Measurements from ENCODE around the gene B3GNT9.

B3GNT9 gene

DNA sequence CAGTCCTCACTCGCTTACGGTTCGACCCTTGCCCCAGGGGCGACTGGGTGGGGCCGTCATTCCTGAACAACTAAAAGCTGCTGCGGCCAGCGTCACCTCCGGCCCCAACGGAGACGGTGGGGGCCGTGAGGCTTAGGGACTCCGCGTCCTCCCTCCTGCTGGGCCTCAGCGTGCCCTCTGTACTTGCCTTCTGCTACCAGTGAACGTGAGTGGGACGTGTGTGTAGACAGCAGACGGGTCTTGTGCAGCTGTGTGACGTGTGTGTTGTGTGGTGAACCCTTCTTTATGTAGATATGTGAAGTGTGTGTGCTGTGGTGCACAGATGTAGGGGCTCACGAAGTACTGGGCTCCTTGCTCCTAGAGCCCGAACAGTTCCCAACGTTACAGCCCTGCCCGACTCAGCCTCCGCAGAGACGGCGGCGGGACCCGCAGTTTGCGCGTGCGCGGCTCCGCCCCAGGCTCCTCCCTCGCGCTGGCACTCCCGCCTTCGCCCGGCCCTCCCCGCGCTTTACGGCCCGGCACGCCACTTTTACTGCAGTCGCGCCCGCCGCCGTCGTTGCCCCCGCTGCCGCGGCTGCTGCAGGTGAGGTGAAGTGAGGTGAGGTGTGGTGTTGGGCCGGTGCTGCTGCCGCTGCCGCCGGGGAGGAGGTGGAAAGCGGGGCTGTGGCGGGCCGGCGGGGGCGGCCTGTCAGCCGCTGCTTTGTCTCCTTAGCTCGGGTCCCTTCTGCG, 41.2 kb downstream of the B3GNT9 start, which contains the start of gene PHAF1:
Gene PHAF1 (plus strand): TSS at position 535 of the 729 bp plus-strand sequence. CDS start 235 bp downstream, outside the sequence.
- DNase-seq = peak; percentile 86

DNA sequence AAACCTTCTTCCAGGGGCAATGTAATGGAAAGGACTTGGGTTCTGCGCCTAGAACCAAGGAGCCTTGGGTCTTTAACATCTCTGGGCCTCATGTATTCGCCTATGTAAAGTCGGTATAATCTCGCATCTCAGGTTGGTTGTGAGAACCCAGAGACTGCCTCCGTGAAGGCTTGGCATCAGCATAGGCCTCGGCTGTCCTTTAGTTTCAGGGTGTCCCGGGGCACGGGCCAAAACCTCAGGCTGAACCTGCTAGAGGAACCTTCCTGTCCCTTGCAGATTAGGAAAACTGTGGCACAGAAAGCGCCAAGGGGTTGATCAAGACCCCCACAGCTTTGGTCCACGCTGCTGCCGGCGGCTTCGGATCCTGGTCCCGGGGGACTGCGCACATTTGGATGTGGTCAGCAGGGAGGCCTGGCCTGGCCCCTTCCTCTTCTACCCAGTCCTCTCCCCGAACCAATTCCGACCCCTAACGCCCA, 41.8 kb downstream of the B3GNT9 start:
- DNase-seq = no peak

DNA sequence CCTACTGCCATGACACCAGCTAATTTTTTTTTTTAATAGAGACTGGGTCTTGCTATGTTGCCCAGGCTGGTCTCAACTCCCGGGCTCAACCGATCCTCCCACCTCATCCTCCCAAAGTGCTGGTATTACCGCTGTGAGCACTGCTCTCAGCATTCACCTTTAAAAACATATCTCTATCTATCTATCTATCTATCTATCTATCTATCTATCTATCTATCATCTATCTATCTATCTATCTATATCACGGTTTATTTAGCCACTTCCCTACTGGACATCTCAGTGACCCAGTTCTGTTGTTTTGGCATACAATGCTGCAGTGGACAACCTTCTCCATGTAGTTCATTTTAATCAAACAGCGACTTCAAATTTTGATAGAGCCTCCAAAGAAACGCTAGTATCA, 42.3 kb downstream of the B3GNT9 start:
- no peak for DNase-seq

DNA sequence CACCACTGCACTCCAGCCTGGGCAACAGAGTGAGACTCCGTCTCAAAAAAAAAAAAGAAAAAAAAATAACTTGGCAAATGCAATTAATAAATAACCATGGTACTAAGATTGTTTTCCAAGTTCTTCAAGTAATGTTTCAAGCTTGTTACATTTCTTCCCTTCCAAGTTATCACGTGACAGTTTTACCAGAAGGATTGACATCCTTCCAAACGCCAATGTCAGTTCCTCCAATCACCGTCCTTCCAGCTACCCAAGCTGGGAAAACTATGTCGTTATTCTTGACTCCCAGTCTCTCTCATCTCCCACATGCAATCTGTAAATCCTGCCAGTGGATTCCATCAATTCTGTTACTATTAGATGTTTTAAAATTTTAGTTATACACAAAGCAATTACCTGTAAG, 44.9 kb downstream of the B3GNT9 start:
- peak; percentile 15 for DNase-seq

DNA sequence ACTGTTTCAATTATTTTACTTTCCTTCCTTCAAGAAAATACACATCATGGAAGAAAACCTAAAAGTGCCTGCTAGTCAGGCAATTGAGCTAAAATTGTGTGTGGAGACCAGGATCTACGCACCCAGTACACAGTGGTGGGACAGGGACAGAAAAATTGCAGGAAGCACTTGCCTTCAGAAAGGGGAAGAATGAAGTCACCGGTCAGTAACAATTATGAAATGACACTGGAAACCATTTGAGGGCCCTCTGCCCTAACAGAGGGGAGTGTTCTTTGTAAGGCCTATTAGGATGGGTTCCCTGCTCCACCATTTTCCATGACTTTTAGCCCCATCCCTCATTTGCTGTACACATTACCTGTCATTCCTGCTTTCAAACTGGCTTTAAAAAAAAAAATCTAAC, 45.6 kb downstream of the B3GNT9 start:
- no peak for DNase-seq

DNA sequence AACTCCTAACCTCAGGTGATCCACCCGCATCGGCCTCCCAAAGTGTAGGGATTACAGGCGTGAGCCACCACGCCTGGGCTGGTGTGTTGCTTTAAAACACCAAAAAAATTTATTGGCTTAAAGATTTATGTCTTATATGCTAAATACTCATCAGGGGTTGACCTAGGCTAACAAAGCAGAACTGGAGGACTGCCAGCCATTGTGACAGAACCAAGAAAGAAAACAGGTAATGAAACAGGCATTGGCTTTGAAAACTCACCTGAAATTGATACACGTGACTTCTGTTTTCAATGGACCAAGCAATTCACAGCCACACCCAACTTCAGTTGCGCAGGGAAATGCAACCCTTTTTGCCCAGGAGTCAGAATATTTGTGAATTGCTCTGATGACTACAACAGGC, 46.0 kb downstream of the B3GNT9 start:
- no peak for DNase-seq

DNA sequence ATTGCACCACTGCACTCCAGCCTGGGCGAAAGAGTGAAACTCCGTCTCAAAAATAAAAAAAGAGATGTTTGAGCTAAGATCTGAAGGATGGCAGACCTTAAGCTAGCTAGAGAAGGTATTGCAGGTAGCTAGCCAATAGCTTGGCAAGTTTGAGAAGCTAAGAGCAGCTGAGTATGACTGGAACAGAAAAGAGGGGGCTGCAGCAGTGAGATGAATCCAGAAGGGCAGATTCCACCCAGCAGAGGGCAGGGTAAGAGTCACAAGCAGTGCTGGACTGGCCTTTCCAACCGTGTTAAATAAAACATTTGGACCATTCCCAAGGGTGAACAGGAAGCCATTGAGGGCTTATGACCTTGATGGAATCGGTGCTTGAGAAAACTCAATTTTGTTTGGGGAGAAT, 46.7 kb downstream of the B3GNT9 start:
- DNase-seq = peak; percentile 23

DNA sequence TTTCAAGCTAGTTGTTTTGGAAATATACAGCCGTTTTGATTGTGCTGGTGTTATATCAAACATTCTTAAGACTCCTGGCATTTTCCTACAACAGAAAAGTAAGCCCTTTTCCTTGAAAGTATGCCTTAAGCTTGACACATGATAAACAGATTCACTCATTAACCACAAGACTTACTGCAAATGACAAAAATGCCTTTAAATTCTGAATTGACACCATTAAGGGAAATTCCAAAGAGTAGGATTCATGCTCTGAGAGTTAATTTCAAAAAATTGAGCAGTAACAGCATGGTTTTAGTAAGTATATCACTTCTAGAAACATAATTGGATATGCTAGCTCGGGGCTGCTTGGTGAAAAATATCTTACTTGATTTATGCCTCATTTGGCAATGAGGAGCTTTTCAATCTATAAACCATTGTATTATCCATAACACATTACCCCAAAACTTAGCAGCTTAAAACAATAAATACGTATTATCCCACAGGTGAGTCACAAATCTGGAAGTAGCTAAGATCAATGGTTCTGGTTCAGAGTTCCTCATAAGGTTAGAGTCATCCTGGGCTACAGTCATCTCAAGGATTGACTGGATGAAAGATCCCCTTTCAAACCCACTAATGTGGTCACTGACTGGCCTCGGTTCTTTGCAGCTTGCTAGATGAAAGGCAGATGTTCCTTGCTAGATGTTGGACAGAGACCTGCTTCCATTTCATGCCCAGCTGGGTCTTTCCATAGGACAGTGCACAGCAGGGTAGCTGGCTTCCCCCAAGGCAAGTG, 49.3 kb downstream of the B3GNT9 start:
- DNase-seq = peak; percentile 88

DNA sequence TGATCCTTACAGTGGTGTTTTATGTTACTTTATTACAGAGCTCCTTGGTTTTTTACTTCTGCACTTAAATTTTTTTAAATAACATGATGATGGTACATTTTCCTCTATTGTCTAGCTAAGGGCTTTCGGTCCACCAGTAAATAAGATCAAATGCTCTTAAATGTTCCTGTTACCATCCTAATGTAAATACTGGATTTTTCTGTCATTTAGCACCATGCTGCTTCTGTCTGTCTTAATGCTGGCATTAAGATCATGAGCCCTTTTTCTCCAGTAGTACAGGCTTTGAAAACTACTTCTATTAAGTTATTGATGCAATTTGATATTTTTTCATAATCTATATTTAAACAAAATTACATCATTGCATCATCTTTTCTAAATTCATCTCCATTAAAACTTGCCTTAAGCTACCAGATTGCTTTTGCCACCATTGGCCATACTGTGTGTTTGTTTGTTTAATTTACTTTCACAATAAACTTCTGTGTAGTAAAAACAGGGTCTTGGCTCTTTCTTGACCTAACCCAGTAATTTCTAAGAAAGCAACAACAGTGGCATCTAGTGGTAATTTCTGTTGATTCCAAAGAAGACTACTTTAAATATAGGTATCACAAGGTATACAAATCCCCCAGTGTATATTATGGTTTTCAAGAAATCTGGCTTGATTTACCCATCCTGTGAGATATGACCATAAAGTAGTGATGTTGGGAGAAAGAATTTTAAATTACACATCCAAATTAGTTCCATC, 50.1 kb downstream of the B3GNT9 start:
- no peak for DNase-seq

DNA sequence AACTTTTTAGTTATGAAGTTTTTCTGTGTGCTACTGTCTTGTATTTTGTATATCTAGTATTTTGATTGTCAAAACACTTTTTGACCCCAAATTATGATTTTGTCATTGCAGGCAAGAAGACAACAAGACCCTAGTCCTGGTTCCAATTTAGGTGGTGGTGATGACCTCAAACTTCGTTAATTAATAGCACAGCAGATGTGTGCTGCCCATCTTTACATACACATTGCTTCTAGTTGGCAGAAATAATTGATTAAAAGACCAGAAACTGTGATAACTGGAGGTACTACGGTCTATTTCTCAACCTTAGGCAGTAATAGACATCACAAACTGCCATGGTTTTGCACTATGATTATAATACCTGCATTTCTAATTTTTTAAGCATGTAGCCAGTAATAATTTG, 52.2 kb downstream of the B3GNT9 start:
- no peak for DNase-seq
